GM12878 (cell line): Measurements from ENCODE around the gene CELF2. TPM values are rescaled to one million over a fixed set of nuclear protein-coding genes. Genes with fewer than 3 reads are reported as not detected.
A peak's percentile ranks its signal among the peaks of the same experiment; 100 is the strongest.

ENCODE experiments used
- BACH1 ChIP-seq: fragments of 450-650 bp; IDR thresholded peaks from 2 replicates; pipeline ENCODE4 v1.6.1; 2017; ENCODE audit warnings: mild to moderate bottlenecking, borderline replicate concordance
- BCLAF1 ChIP-seq: fragments of 450-650 bp; IDR thresholded peaks from 2 replicates; pipeline ENCODE4 v1.6.1; 2017; ENCODE audit warnings: antibody characterized with exemption, mild to moderate bottlenecking, moderate library complexity
- CREB1 ChIP-seq: IDR thresholded peaks from 2 replicates; pipeline ENCODE4 v1.6.1; 2012; ENCODE audit warnings: low read depth, mild to moderate bottlenecking, inconsistent platforms
- CREM ChIP-seq: IDR thresholded peaks from 2 replicates; pipeline ENCODE4 v1.6.1; 2014; ENCODE audit warnings: antibody characterized with exemption, low read depth
- E2F8 ChIP-seq: fragments of 450-650 bp; IDR thresholded peaks from 2 replicates; pipeline ENCODE4 v1.6.1; 2018; ENCODE audit warnings: mild to moderate bottlenecking, low read depth, moderate library complexity; ENCODE audit not compliant: partially characterized antibody
- HCFC1 ChIP-seq: fragments of 150-350 bp; IDR thresholded peaks from 2 replicates; pipeline ENCODE4 v1.6.1; 2014; ENCODE audit warnings: low read length
- PBX3 ChIP-seq: IDR thresholded peaks from 2 replicates; pipeline ENCODE4 v1.6.1; 2011; ENCODE audit warnings: mild to moderate bottlenecking, low read depth, low read length, moderate library complexity; ENCODE audit not compliant: insufficient replicate concordance
- SPI1 ChIP-seq: IDR thresholded peaks from 2 replicates; pipeline ENCODE4 v1.6.1; 2011; ENCODE audit warnings: low read depth, mild to moderate bottlenecking, low read length, moderate library complexity, borderline replicate concordance; ENCODE audit not compliant: insufficient read depth
- ZNF592 ChIP-seq: fragments of 450-650 bp; IDR thresholded peaks from 2 replicates; pipeline ENCODE4 v1.6.1; 2017; ENCODE audit warnings: mild to moderate bottlenecking, moderate library complexity
- ZNF622 ChIP-seq: fragments of 450-650 bp; IDR thresholded peaks from 2 replicates; pipeline ENCODE4 v1.6.1; 2017; ENCODE audit warnings: mild to moderate bottlenecking, inconsistent platforms
- polyA plus RNA-seq, 11 experiments: library from polyadenylated mRNA; depleted of rRNA in 4 of 11; unstranded in 6 of 11; stranded (reverse) in 5 of 11; fragments of >200 nt; fragmentation: Nextera tagmentation in 4 of 11; fragmentation: Illumina TruSeq in 1 of 11; extraction: Ambion mirVana in 4 of 11; extraction: Trizol in 1 of 11; gene quantifications; 1 replicate in 1 of 11; 2 replicates in 10 of 11; pipeline versions ENCODE4 v1.2.1 to v1.2.3, GENCODE V29; 2011 to 2016; ENCODE audit warnings: inconsistent platforms in 2 of 11, missing spikeins in 2 of 11, low read depth in 1 of 11
- total RNA-seq, 4 experiments: library from RNA; depleted of rRNA in 3 of 4; stranded (reverse); fragments of >200 nt in 3 of 4; fragmentation: Illumina TruSeq in 1 of 4; extraction: Trizol in 1 of 4; gene quantifications; 2 replicates each; pipeline versions ENCODE4 v1.2.1 to v1.2.3, GENCODE V29; 2013 to 2021
- TF ChIP-seq, protein P1 (sequence below): fragments of 450-650 bp; IDR thresholded peaks from 2 replicates; pipeline ENCODE4 v1.6.1; 2016; ENCODE audit warnings: mild to moderate bottlenecking
- TF ChIP-seq, protein P2 (sequence below): fragments of 450-650 bp; IDR thresholded peaks from 2 replicates; pipeline ENCODE4 v1.6.1; 2017; ENCODE audit warnings: mild to moderate bottlenecking

Gene CELF2
- total and polyA plus RNA-seq, 10 of the 15 experiments (the other 5 are each of a cell fraction or from before 2014, with no cell fraction given) = 20.8 to 129 (median 86.3) TPM

DNA sequence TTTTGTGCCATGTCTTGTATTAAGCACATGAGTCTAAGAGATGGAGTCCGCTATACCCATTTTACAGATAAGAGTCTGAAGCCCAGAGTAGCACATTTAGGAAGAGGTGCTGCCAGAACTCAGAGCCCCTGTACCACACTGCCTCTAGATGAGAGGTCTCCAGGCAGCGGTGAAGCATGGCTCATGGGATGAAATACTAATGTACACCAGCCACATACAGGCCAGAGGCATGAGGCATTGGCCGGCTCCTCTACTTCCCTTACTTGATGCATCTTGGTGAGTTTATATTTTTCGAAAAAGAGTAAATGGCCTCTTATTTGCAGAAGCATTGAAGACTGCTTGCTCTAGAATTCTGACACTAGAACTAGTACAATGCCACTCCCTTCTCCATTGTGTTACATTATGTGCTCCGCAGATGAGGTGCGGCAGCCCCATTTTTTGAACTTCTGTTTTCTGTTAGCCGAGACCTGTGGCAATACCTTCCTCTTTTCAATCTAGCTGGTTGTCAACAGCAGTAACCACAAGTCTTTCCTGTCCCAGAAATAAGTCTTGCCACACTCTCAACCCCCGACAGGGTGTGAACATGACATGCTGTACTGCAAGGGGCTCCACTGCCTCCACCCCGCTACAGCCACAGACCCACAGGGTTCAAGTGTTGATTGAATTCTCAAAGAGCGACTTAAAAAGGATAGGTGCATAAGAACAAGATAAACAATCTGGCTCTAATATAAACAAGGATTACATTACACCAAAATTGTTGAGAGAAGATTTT lies 145.3 kb downstream of the CELF2 start (continued):
- TF ChIP-seq ZNF592 (no peak), E2F8 (peak; percentile 37), BACH1 (peak; percentile 86; the same call in 1 of the 2 replicates), PBX3 (peak; percentile 54), ZNF622 (no peak), HCFC1 (no peak), CREB1 (no peak), CREM (peak; percentile 69; the same call in 1 of the 2 replicates), SPI1 (peak; percentile 60; the same call in 1 of the 2 replicates), BCLAF1 (no peak)
- TF ChIP-seq, protein P1, sequence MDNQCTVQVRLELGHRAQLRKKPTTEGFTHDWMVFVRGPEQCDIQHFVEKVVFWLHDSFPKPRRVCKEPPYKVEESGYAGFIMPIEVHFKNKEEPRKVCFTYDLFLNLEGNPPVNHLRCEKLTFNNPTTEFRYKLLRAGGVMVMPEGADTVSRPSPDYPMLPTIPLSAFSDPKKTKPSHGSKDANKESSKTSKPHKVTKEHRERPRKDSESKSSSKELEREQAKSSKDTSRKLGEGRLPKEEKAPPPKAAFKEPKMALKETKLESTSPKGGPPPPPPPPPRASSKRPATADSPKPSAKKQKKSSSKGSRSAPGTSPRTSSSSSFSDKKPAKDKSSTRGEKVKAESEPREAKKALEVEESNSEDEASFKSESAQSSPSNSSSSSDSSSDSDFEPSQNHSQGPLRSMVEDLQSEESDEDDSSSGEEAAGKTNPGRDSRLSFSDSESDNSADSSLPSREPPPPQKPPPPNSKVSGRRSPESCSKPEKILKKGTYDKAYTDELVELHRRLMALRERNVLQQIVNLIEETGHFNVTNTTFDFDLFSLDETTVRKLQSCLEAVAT = peak; percentile 89
- TF ChIP-seq, protein P2, sequence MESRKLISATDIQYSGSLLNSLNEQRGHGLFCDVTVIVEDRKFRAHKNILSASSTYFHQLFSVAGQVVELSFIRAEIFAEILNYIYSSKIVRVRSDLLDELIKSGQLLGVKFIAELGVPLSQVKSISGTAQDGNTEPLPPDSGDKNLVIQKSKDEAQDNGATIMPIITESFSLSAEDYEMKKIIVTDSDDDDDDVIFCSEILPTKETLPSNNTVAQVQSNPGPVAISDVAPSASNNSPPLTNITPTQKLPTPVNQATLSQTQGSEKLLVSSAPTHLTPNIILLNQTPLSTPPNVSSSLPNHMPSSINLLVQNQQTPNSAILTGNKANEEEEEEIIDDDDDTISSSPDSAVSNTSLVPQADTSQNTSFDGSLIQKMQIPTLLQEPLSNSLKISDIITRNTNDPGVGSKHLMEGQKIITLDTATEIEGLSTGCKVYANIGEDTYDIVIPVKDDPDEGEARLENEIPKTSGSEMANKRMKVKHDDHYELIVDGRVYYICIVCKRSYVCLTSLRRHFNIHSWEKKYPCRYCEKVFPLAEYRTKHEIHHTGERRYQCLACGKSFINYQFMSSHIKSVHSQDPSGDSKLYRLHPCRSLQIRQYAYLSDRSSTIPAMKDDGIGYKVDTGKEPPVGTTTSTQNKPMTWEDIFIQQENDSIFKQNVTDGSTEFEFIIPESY = no peak
